GM12878 (cell line): ENCODE measurements around the gene LRP3. TPM values are rescaled to one million over a fixed set of nuclear protein-coding genes. Genes with fewer than 3 reads are reported as not detected.

Experiments used
- ATAC-seq: fragments of 200-7000 bp; cut with Tn5 transposase; 3 replicates; pipeline ENCODE4 v1.9.1; 2020; ENCODE audit warnings: mild to moderate bottlenecking, moderate library complexity
- BruUV-seq: library from RNA; stranded (reverse); fragments of 400-500 nt; replicated peaks from 2 replicates; lab custom pipeline; 2021; lab: Mats Ljungman, UMichigan
- CTCF ChIA-PET: fragments of 300-600 bp; sonication (Branson Sonifier 250); formaldehyde crosslinking; extraction: SDS; loops from one replicate; lab custom pipeline; 2021; ENCODE audit warnings: inconsistent platforms; lab: Yijun Ruan, JAX
- POLR2A ChIA-PET: fragments of 350-600 bp; formaldehyde crosslinking; extraction: SDS; loops from one replicate; lab custom pipeline; 2021; ENCODE audit warnings: inconsistent platforms; lab: Charles Lee
- RAD21 ChIA-PET: fragments of 300-600 bp; sonication (Branson Sonifier 250); formaldehyde crosslinking; loops from one replicate; lab custom pipeline; 2023; ENCODE audit warnings: antibody characterized with exemption; ENCODE audit not compliant: unreplicated experiment; lab: Charles Lee
- SMC1A ChIA-PET: fragments of 300-600 bp; sonication (Branson Sonifier 250); formaldehyde crosslinking; loops from one replicate; lab custom pipeline; 2023; ENCODE audit not compliant: unreplicated experiment, uncharacterized antibody; lab: Charles Lee
- DNase-seq: peaks from one replicate; pipeline ENCODE4 v3.0.0-alpha.2; 2011; ENCODE audit warnings: low read depth, low spot score
- FAIRE-seq: peaks from 3 replicates; lab custom pipeline; 2011; peaks lifted over from hg19 to GRCh38; lab: Jason Lieb, UNC
- H2AFZ ChIP-seq: 2 replicates; pipeline ENCODE4 v1.6.0; 2011; ENCODE audit warnings: low read depth, low read length, control low read depth; ENCODE audit not compliant: control insufficient read depth
- H3K27ac ChIP-seq: 2 replicates; pipeline ENCODE4 v1.5.1; 2011; ENCODE audit warnings: control low read depth; ENCODE audit not compliant: control insufficient read depth, insufficient read depth
- H3K27me3 ChIP-seq, 2 experiments: replicated peaks in 1 of 2; 2 replicates each; pipeline versions ENCODE4 v1.6.0 to v1.6.1; 2011; ENCODE audit warnings: low read length in 1 of 2; ENCODE audit not compliant: control insufficient read depth in 2 of 2, insufficient read depth in 2 of 2
- H3K36me3 ChIP-seq, 2 experiments: 2 replicates each; pipeline ENCODE4 v1.5.1; 2011; ENCODE audit warnings: low read length in 1 of 2; ENCODE audit not compliant: control insufficient read depth in 2 of 2, insufficient read depth in 2 of 2
- H3K4me1 ChIP-seq: 2 replicates; pipeline ENCODE4 v1.6.1; 2011; ENCODE audit warnings: mild to moderate bottlenecking, low read length, moderate library complexity, mixed read lengths; ENCODE audit not compliant: control insufficient read depth, insufficient read depth
- H3K4me2 ChIP-seq: 2 replicates; pipeline ENCODE4 v1.6.0; 2011; ENCODE audit warnings: control low read depth; ENCODE audit not compliant: control insufficient read depth, insufficient read depth
- H3K4me3 ChIP-seq: fragments of 200-600 bp; sonication (generic); 2 replicates; pipeline ENCODE4 v1.5.1; 2016
- H3K79me2 ChIP-seq: 2 replicates; pipeline ENCODE4 v1.6.0; 2011; ENCODE audit warnings: low read length; ENCODE audit not compliant: control insufficient read depth, insufficient read depth
- H3K9ac ChIP-seq: 2 replicates; pipeline ENCODE4 v1.8.0; 2011; ENCODE audit warnings: low read length, control low read depth, mixed read lengths; ENCODE audit not compliant: control insufficient read depth, insufficient read depth
- H3K9me3 ChIP-seq: replicated peaks from 3 replicates; pipeline ENCODE4 v1.5.1; 2011; ENCODE audit warnings: mild to moderate bottlenecking, low read length; ENCODE audit not compliant: control insufficient read depth, insufficient read depth
- H4K20me1 ChIP-seq: 2 replicates; pipeline ENCODE4 v1.6.0; 2011; ENCODE audit not compliant: control insufficient read depth, insufficient read depth
- BRCA1 ChIP-seq: IDR thresholded peaks from 2 replicates; pipeline ENCODE4 v1.6.1; 2011; ENCODE audit warnings: low read depth, low read length, improper control_type of control experiment
- CBX3 ChIP-seq: fragments of 200-600 bp; sonication (generic); IDR thresholded peaks from 2 replicates; pipeline ENCODE4 v1.6.1; 2016; ENCODE audit warnings: low read depth, borderline replicate concordance
- DPF2 ChIP-seq: fragments of 450-650 bp; IDR thresholded peaks from 2 replicates; pipeline ENCODE4 v1.6.1; 2017; ENCODE audit warnings: mild to moderate bottlenecking
- GABPA ChIP-seq: IDR thresholded peaks from 2 replicates; pipeline ENCODE4 v1.6.1; 2014; ENCODE audit warnings: antibody characterized with exemption, low read depth, mild to moderate bottlenecking, inconsistent platforms
- MTA2 ChIP-seq: fragments of 450-650 bp; IDR thresholded peaks from 2 replicates; pipeline ENCODE4 v1.6.1; 2016; ENCODE audit warnings: low read depth, mild to moderate bottlenecking, moderate library complexity
- NFXL1 ChIP-seq: fragments of 450-650 bp; IDR thresholded peaks from 2 replicates; pipeline ENCODE4 v1.6.1; 2017; ENCODE audit warnings: antibody characterized with exemption, mild to moderate bottlenecking, borderline replicate concordance
- NR2C2 ChIP-seq: IDR thresholded peaks from 2 replicates; pipeline ENCODE4 v1.6.1; 2011; ENCODE audit warnings: borderline replicate concordance, low read depth; ENCODE audit not compliant: control insufficient read depth, insufficient read length
- PAX8 ChIP-seq: fragments of 450-650 bp; IDR thresholded peaks from 2 replicates; pipeline ENCODE4 v1.6.1; 2017; ENCODE audit warnings: mild to moderate bottlenecking, moderate library complexity
- RB1 ChIP-seq: fragments of 450-650 bp; formaldehyde crosslinking; IDR thresholded peaks from 2 replicates; pipeline ENCODE4 v1.6.1; 2017; ENCODE audit warnings: mild to moderate bottlenecking, borderline replicate concordance
- RCOR1 ChIP-seq: conservative IDR thresholded peaks from 2 replicates; pipeline ENCODE4 v1.6.1; 2012; ENCODE audit warnings: low read depth, low read length, improper control_type of control experiment
- RFX5 ChIP-seq: IDR thresholded peaks from 2 replicates; pipeline ENCODE4 v1.6.1; 2011; ENCODE audit warnings: low read depth, low read length, improper control_type of control experiment
- ZNF24 ChIP-seq: fragments of 450-650 bp; IDR thresholded peaks from 2 replicates; pipeline ENCODE4 v1.6.1; 2017; ENCODE audit warnings: antibody characterized with exemption, mild to moderate bottlenecking
- WGBS: methylation state at CpG from one replicate; pipeline ENCODE4 v1.1.6; 2016; ENCODE audit warnings: low lambda C conversion rate; ENCODE audit not compliant: insufficient replicate concordance, insufficient coverage; ENCODE audit errors: missing lambda C conversion rate; 5-methylcytosine and 5-hydroxymethylcytosine counted together
- in situ Hi-C: fragments of 300-500 bp; cut with MboI; formaldehyde crosslinking; loops from 9 replicates; pipeline ENCODE4 v1.14.3; 2018; ENCODE audit warnings: mixed read lengths
- intact Hi-C: fragments of 100-400 bp; cut with micrococcal nuclease; formaldehyde crosslinking; loops from one replicate; pipeline ENCODE4 v1.14.2; 2022; ENCODE audit not compliant: unreplicated experiment
- polyA plus RNA-seq, 11 experiments: library from polyadenylated mRNA; depleted of rRNA in 4 of 11; unstranded in 6 of 11; stranded (reverse) in 5 of 11; fragments of >200 nt; fragmentation: Nextera tagmentation in 4 of 11; fragmentation: Illumina TruSeq in 1 of 11; extraction: Ambion mirVana in 4 of 11; extraction: Trizol in 1 of 11; gene quantifications; 1 replicate in 1 of 11; 2 replicates in 10 of 11; pipeline versions ENCODE4 v1.2.1 to v1.2.3, GENCODE V29; 2011 to 2016; ENCODE audit warnings: inconsistent platforms in 2 of 11, missing spikeins in 2 of 11, low read depth in 1 of 11
- total RNA-seq, 4 experiments: library from RNA; depleted of rRNA in 3 of 4; stranded (reverse); fragments of >200 nt in 3 of 4; fragmentation: Illumina TruSeq in 1 of 4; extraction: Trizol in 1 of 4; gene quantifications; 2 replicates each; pipeline versions ENCODE4 v1.2.1 to v1.2.3, GENCODE V29; 2013 to 2021
- TF ChIP-seq, protein P1 (sequence below): fragments of 450-650 bp; IDR thresholded peaks from 2 replicates; pipeline ENCODE4 v1.6.1; 2016; ENCODE audit warnings: mild to moderate bottlenecking
- TF ChIP-seq, protein P2 (sequence below): fragments of 450-650 bp; formaldehyde crosslinking; IDR thresholded peaks from 2 replicates; pipeline ENCODE4 v1.5.0; 2022; ENCODE audit warnings: mild to moderate bottlenecking, missing genetic modification characterization
- TF ChIP-seq, protein P3 (sequence below): fragments of 450-650 bp; formaldehyde crosslinking; IDR thresholded peaks from 2 replicates; pipeline ENCODE4 v1.4.0; 2020; ENCODE audit warnings: mild to moderate bottlenecking, moderate library complexity

LRP3 gene
- total and polyA plus RNA-seq, 10 of the 15 experiments (the other 5 are each of a cell fraction or from before 2014, with no cell fraction given) = 0.12 to 3.2 (median 0.64) TPM; not detected in 2

DNA sequence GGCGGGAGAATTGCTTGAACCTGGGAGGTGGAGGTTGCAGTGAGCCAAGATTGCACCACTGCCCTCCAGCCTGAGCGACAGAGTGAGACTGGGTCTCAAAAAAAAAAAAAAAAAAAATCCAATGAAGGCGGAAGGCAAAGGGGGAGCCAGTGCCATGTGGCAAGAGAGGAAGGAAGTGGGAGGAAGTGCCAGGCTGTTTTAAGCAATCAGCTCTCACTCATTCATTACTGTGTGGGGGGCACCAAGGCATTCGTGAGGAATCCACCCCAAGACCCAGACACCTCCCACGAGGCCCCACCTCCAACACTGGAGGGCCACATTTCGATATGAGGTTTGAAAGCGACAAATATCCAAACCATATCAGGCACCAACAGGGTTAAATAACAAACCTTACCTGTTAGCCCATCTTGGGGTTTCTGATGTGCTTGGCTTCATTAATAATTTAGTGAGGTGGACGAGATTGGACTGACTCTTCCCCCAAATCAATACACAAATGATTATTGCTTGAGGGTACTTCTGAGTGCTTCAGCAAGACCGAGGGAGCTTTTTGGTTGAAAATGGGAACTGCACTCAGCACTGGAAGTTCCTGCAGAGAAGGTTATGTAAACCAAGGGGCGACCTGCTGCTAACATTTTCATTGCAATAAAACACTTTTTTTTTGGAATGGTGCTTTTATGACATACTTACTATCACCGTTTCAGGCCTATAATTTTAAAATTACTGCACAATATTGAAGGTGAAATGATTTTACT lies 7.5 kb upstream of the LRP3 start (continued):
- TF ChIP-seq ZNF24 (no peak), PAX8 (no peak), RFX5 (no peak)
- TF ChIP-seq, all 136 proteins: peak for 0

DNA sequence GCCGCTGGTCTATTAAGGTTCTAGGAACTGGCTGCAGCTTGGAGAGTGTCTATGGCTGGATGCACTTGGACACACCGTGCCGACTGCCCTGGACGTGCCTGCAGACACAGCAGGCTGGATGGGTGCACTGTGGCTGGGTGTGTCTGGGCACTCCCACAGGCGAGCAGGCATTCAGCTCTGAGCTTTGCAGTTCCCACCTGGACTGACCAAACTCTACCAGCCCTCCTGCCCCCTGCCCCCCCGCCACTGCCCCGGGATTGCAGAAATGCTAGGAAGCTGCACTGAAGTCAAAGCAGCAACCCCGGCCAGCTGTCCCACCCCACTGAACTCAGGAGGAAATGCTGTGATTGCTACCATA lies 7.0 kb upstream of the LRP3 start:
- ChIA-PET CTCF (interaction anchor here (0.9 to 5.1 kb wide), 5 partner anchors 10 to 61 kb away, joined by 3 to 51 read pairs (median 25); no protein-coding TSS in a partner anchor), RAD21 (no interaction called here), SMC1A (interaction anchor here (1.6 kb wide), 1 partner anchor 11 kb away, joined by 3 read pairs; no protein-coding TSS in a partner anchor), POLR2A (no interaction called here)
- Histone ChIP-seq H3K4me1 (no peaks in the 10 kb centered on the region), H3K4me2 (no peak overlapping the region), H3K79me2 (no peaks in the 10 kb centered on the region), H3K9me3 (no peaks in the 10 kb centered on the region), H3K4me3 (no peak overlapping the region), H3K27me3 (peaks cover 0 to 1% of the 10 kb centered on the region in 2 experiments; a peak in 1 of 4 replicates), H4K20me1 (no peaks in the 10 kb centered on the region), H3K36me3 (no peaks in the 10 kb centered on the region), H3K9ac (no peak overlapping the region), H2AFZ (no peak overlapping the region), H3K27ac (no peak overlapping the region)
- ATAC-seq (no peak), FAIRE-seq (no peak), DNase-seq (no peak)
- in situ Hi-C loops (no loop called here), intact Hi-C loops (no loop called here)
- 36% methylated on average over 8 of the region's 8 CpGs for WGBS
- no TSS peak for BruUV-seq
- TF ChIP-seq CBX3 = no peak
- TF ChIP-seq BRCA1 = no peak
- no peak for TF ChIP-seq GABPA
- TF ChIP-seq, protein P1, sequence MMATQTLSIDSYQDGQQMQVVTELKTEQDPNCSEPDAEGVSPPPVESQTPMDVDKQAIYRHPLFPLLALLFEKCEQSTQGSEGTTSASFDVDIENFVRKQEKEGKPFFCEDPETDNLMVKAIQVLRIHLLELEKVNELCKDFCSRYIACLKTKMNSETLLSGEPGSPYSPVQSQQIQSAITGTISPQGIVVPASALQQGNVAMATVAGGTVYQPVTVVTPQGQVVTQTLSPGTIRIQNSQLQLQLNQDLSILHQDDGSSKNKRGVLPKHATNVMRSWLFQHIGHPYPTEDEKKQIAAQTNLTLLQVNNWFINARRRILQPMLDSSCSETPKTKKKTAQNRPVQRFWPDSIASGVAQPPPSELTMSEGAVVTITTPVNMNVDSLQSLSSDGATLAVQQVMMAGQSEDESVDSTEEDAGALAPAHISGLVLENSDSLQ = no peak
- TF ChIP-seq NFXL1 = no peak
- TF ChIP-seq, protein P2, sequence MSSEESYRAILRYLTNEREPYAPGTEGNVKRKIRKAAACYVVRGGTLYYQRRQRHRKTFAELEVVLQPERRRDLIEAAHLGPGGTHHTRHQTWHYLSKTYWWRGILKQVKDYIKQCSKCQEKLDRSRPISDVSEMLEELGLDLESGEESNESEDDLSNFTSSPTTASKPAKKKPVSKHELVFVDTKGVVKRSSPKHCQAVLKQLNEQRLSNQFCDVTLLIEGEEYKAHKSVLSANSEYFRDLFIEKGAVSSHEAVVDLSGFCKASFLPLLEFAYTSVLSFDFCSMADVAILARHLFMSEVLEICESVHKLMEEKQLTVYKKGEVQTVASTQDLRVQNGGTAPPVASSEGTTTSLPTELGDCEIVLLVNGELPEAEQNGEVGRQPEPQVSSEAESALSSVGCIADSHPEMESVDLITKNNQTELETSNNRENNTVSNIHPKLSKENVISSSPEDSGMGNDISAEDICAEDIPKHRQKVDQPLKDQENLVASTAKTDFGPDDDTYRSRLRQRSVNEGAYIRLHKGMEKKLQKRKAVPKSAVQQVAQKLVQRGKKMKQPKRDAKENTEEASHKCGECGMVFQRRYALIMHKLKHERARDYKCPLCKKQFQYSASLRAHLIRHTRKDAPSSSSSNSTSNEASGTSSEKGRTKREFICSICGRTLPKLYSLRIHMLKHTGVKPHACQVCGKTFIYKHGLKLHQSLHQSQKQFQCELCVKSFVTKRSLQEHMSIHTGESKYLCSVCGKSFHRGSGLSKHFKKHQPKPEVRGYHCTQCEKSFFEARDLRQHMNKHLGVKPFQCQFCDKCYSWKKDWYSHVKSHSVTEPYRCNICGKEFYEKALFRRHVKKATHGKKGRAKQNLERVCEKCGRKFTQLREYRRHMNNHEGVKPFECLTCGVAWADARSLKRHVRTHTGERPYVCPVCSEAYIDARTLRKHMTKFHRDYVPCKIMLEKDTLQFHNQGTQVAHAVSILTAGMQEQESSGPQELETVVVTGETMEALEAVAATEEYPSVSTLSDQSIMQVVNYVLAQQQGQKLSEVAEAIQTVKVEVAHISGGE = no peak
- TF ChIP-seq RB1 = no peak
- no peak for TF ChIP-seq NR2C2
- no peak for TF ChIP-seq MTA2
- TF ChIP-seq DPF2 = no peak
- TF ChIP-seq, protein P3, sequence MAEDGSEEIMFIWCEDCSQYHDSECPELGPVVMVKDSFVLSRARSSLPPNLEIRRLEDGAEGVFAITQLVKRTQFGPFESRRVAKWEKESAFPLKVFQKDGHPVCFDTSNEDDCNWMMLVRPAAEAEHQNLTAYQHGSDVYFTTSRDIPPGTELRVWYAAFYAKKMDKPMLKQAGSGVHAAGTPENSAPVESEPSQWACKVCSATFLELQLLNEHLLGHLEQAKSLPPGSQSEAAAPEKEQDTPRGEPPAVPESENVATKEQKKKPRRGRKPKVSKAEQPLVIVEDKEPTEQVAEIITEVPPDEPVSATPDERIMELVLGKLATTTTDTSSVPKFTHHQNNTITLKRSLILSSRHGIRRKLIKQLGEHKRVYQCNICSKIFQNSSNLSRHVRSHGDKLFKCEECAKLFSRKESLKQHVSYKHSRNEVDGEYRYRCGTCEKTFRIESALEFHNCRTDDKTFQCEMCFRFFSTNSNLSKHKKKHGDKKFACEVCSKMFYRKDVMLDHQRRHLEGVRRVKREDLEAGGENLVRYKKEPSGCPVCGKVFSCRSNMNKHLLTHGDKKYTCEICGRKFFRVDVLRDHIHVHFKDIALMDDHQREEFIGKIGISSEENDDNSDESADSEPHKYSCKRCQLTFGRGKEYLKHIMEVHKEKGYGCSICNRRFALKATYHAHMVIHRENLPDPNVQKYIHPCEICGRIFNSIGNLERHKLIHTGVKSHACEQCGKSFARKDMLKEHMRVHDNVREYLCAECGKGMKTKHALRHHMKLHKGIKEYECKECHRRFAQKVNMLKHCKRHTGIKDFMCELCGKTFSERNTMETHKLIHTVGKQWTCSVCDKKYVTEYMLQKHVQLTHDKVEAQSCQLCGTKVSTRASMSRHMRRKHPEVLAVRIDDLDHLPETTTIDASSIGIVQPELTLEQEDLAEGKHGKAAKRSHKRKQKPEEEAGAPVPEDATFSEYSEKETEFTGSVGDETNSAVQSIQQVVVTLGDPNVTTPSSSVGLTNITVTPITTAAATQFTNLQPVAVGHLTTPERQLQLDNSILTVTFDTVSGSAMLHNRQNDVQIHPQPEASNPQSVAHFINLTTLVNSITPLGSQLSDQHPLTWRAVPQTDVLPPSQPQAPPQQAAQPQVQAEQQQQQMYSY (CRISPR knock-in tag) = no peak
- TF ChIP-seq RCOR1 = no peak
